Common myeloid progenitor, CD34-positive (primary cell): ENCODE measurements around the gene LBX2.

Experiments
- CTCF ChIA-PET: fragments of 350-600 bp; sonication (Branson Sonifier 250); formaldehyde crosslinking; loops from one replicate; lab custom pipeline; 2021; ENCODE audit warnings: antibody characterized with exemption; lab: Charles Lee
- POLR2A ChIA-PET: fragments of 350-600 bp; sonication (Branson Sonifier 250); formaldehyde crosslinking; loops from one replicate; lab custom pipeline; 2021; ENCODE audit warnings: antibody characterized with exemption; lab: Charles Lee
- DNase-seq, 3 donors: peaks; one replicate each; pipeline versions ENCODE4 v3.0.0 to v3.0.0-alpha.2; 2013
- H3K27ac ChIP-seq, 2 experiments: 1 replicate in 1 of 2; 2 replicates in 1 of 2; pipeline ENCODE4 v1.7.0; 2013; ENCODE audit warnings: inconsistent platforms in 2 of 2, low read length in 2 of 2, mild to moderate bottlenecking in 2 of 2, low read depth in 1 of 2, moderate library complexity in 1 of 2; ENCODE audit not compliant: severe bottlenecking in 2 of 2, insufficient read depth in 1 of 2, poor library complexity in 1 of 2
- H3K27me3 ChIP-seq, 5 experiments: replicated peaks in 2 of 5; 1 replicate in 3 of 5; 2 replicates in 2 of 5; pipeline versions ENCODE4 v1.6.1 to v1.7.0; 2013; ENCODE audit warnings: low read length in 4 of 5, mild to moderate bottlenecking in 2 of 5, moderate library complexity in 2 of 5, inconsistent platforms in 1 of 5; ENCODE audit not compliant: insufficient read depth in 5 of 5, control insufficient read depth in 4 of 5
- H3K36me3 ChIP-seq, 4 experiments: 1 replicate in 2 of 4; 2 replicates in 2 of 4; pipeline versions ENCODE4 v1.6.1 to v1.7.0; 2013; ENCODE audit warnings: low read length in 3 of 4, control low read depth in 1 of 4, mild to moderate bottlenecking in 1 of 4; ENCODE audit not compliant: control insufficient read depth in 4 of 4, insufficient read depth in 4 of 4
- H3K4me1 ChIP-seq, 4 experiments: 1 replicate in 3 of 4; 2 replicates in 1 of 4; pipeline versions ENCODE4 v1.6.1 to v1.7.1; 2013; ENCODE audit warnings: low read length in 3 of 4, mild to moderate bottlenecking in 3 of 4, control low read depth in 1 of 4, inconsistent platforms in 1 of 4, moderate library complexity in 1 of 4; ENCODE audit not compliant: control insufficient read depth in 4 of 4, insufficient read depth in 4 of 4; ENCODE audit errors: control extremely low read depth in 1 of 4
- H3K4me3 ChIP-seq, 7 experiments: 1 replicate in 4 of 7; 2 replicates in 3 of 7; pipeline versions ENCODE4 v1.5.1 to v1.7.0; 2013; ENCODE audit warnings: mild to moderate bottlenecking in 7 of 7, low read length in 6 of 7, moderate library complexity in 6 of 7, inconsistent platforms in 2 of 7, low read depth in 2 of 7, control low read depth in 1 of 7; ENCODE audit not compliant: insufficient read depth in 4 of 7, control insufficient read depth in 1 of 7; ENCODE audit errors: extremely low read depth in 1 of 7
- H3K9me3 ChIP-seq, 5 experiments: 1 replicate in 4 of 5; 2 replicates in 1 of 5; pipeline versions ENCODE4 v1.6.1 to v1.7.1; 2013; ENCODE audit warnings: low read length in 4 of 5, mild to moderate bottlenecking in 2 of 5, inconsistent platforms in 1 of 5, low read depth in 1 of 5, moderate library complexity in 1 of 5; ENCODE audit not compliant: control insufficient read depth in 4 of 5, insufficient read depth in 2 of 5; ENCODE audit errors: control extremely low read depth in 1 of 5
- WGBS: methylation state at CpG from one replicate; pipeline ENCODE4 v1.1.5; 2013; ENCODE audit not compliant: insufficient coverage; 5-methylcytosine and 5-hydroxymethylcytosine counted together

Gene LBX2

GRCh38 chr2:74512744-74513604, 13.6 kb upstream of the LBX2 start:
- H3K27ac ChIP-seq, result no peak overlapping the region
- peak in 1 of 3 donors; percentile 22 for DNase-seq
- WGBS, result 11% methylated on average over 28 of the region's 36 CpGs
- no peak overlapping the region for H3K4me3 ChIP-seq
- peaks cover 16 to 90% (median 49%) of the 10 kb centered on the region in 5 experiments for H3K27me3 ChIP-seq
- ChIA-PET CTCF (interaction anchor here (1.0 to 2.0 kb wide), 4 partner anchors 9 to 18 kb away, joined by 4 to 6 read pairs (median 4); partner anchors contain the start of gene DQX1), POLR2A (no interaction called here)
- H3K9me3 ChIP-seq, result peaks cover 0 to 6% (median 0%) of the 10 kb centered on the region in 5 experiments
- H3K4me1 ChIP-seq, result peaks cover 0 to 43% (median 35%) of the 10 kb centered on the region in 4 experiments
- H3K36me3 ChIP-seq, result no peaks in the 10 kb centered on the region

- 53% methylated on average over 10 of the region's 11 CpGs for WGBS
- Histone ChIP-seq H3K4me3 (no peak overlapping the region), H3K27ac (no peak overlapping the region), H3K9me3 (peaks cover 0 to under 1% (median 0%) of the 10 kb centered on the region in 5 experiments), H3K4me1 (peaks cover 0 to 50% (median 45%) of the 10 kb centered on the region in 4 experiments), H3K36me3 (no peaks in the 10 kb centered on the region), H3K27me3 (peaks cover 7 to 74% (median 38%) of the 10 kb centered on the region in 5 experiments)
- peak in 1 of 3 donors; percentile 33 for DNase-seq
- ChIA-PET CTCF (interaction anchor here (0.7 to 12.7 kb wide), 6 partner anchors 10 to 75 kb away, joined by 3 to 143 read pairs (median 4); partner anchors contain the start of genes AUP1, CCDC142, DQX1 and HTRA2), POLR2A (no interaction called here)
These were observed 11.9 kb upstream of the LBX2 start for GRCh38 chr2:74511104-74511989.

GRCh38 chr2:74510272-74510671, 10.9 kb upstream of the LBX2 start:
- POLR2A ChIA-PET, result interaction anchor here (1.5 kb wide), 1 partner anchor 52 kb away, joined by 4 read pairs; the partner anchor contains the start of gene WBP1
- DNase-seq, result no peak
- Histone ChIP-seq H3K27me3 (peaks cover 7 to 66% (median 38%) of the 10 kb centered on the region in 5 experiments), H3K4me1 (peaks cover 0 to 44% (median 40%) of the 10 kb centered on the region in 4 experiments), H3K27ac (no peak overlapping the region), H3K9me3 (no peaks in the 10 kb centered on the region), H3K4me3 (no peak overlapping the region), H3K36me3 (peaks cover 0 to 8% (median 7%) of the 10 kb centered on the region in 4 experiments)
- CTCF ChIA-PET, result interaction anchor here (0.9 to 12.7 kb wide), 9 partner anchors 7 to 83 kb away, joined by 3 to 143 read pairs (median 4); partner anchors contain the start of genes AUP1, CCDC142, DQX1 and HTRA2
- WGBS, result 88% methylated on average over 3 of the region's 4 CpGs

- CTCF ChIA-PET, result interaction anchor here (0.6 to 12.7 kb wide), 8 partner anchors 10 to 1208 kb away, joined by 3 to 143 read pairs (median 9); partner anchors contain the start of genes AUP1, DQX1 and HTRA2
- DNase-seq, result no peak
- H3K27ac ChIP-seq, result peak overlapping the region; percentile 92 to 96
- WGBS, result 21% methylated on average over 25 of the region's 38 CpGs
- H3K4me1 ChIP-seq, result peaks cover 0 to 45% (median 28%) of the 10 kb centered on the region in 4 experiments
- peaks cover 7 to 63% (median 33%) of the 10 kb centered on the region in 5 experiments for H3K27me3 ChIP-seq
- peak overlapping the region; percentile 80 to 99 (median 91) for H3K4me3 ChIP-seq
- no peaks in the 10 kb centered on the region for H3K9me3 ChIP-seq
- H3K36me3 ChIP-seq, result peaks cover 0 to 16% (median 8%) of the 10 kb centered on the region in 4 experiments
- POLR2A ChIA-PET, result no interaction called here
These were observed 8.6 kb upstream of the LBX2 start for GRCh38 chr2:74507926-74508520.

- DNase-seq, result peak; percentile 97 to 98 (median 97)
- ChIA-PET CTCF (interaction anchor here (0.6 to 12.7 kb wide), 15 partner anchors 10 to 1207 kb away, joined by 3 to 143 read pairs (median 5); partner anchors contain the start of genes AUP1, CCDC142, DQX1 and HTRA2), POLR2A (no interaction called here)
- H3K27me3 ChIP-seq, result peaks cover 7 to 63% (median 33%) of the 10 kb centered on the region in 5 experiments
- H3K9me3 ChIP-seq, result no peaks in the 10 kb centered on the region
- peak within 1 kb of the TSS; percentile 92 to 96 for H3K27ac ChIP-seq
- peaks cover 0 to 16% (median 8%) of the 10 kb centered on the region in 4 experiments for H3K36me3 ChIP-seq
- H3K4me1 ChIP-seq, result peaks cover 0 to 52% (median 34%) of the 10 kb centered on the region in 4 experiments
- peak within 1 kb of the TSS; percentile 80 to 99 (median 91) for H3K4me3 ChIP-seq
- WGBS, result 1% methylated on average over 49 of the region's 56 CpGs
These were observed 7.9 kb upstream of the LBX2 start, which contains the start of gene PCGF1 for GRCh38 chr2:74507145-74507925. PCGF1 (minus strand) TSS chr2:74507695; CDS start chr2:74507668, 27 bp downstream.
